ENCODE data around the gene PELI1. TPM values are rescaled to one million over a fixed set of nuclear protein-coding genes. Genes with fewer than 3 reads are reported as not detected.

The PELI1 gene
- total RNA-seq, 1 experiment from 2014 or later: 61.0 TPM

GRCh38 chr2:64179582-64180321 is 35.5 kb upstream of the PELI1 start:
- no peaks in the 10 kb centered on the region for H3K4me1 ChIP-seq (ENCODE audit: insufficient read depth, low read length)
- no CpG with 5 or more reads among the region's 10 CpGs for whole genome bisulfite sequencing (ENCODE audit: extremely low coverage, insufficient read length, low lambda C conversion rate)
- no peak overlapping the region for H4K5ac ChIP-seq (ENCODE audit: insufficient read length, low read depth, low read length)
- H3K36me3 Mint-ChIP-seq (ENCODE audit: insufficient read depth in 1 of 3, low read depth in 3 of 3): no peaks in the 10 kb centered on the region
- no peaks in the 10 kb centered on the region for H3K9me3 Mint-ChIP-seq
- H3K9me3 ChIP-seq (ENCODE audit: control insufficient read depth, low read depth, low read length): no peaks in the 10 kb centered on the region
- H2BK15ac ChIP-seq (ENCODE audit: low read depth, low read length): no peak overlapping the region
- no peak overlapping the region for H3K4me2 ChIP-seq (ENCODE audit: insufficient read depth, insufficient read length, low read length)
- no peak overlapping the region for H2AFZ ChIP-seq (ENCODE audit: low read length)
- no peaks in the 10 kb centered on the region for H3K79me2 ChIP-seq (ENCODE audit: insufficient read depth, low read length)
- no peak for DNase-seq
- no peaks in the 10 kb centered on the region for H3K27me3 ChIP-seq (ENCODE audit: insufficient read depth, low read length)
- H3K23me2 ChIP-seq (ENCODE audit: insufficient read length, low read depth, low read length, poor library complexity, severe bottlenecking): no peaks in the 10 kb centered on the region
- no peak overlapping the region for H3K23ac ChIP-seq (ENCODE audit: insufficient read length, low read depth, low read length)
- H4K20me1 ChIP-seq (ENCODE audit: control insufficient read depth, insufficient read depth, insufficient read length): no peaks in the 10 kb centered on the region
- no peak overlapping the region for H3K4ac ChIP-seq (ENCODE audit: low read depth, low read length)
- TF ChIP-seq, protein P1, sequence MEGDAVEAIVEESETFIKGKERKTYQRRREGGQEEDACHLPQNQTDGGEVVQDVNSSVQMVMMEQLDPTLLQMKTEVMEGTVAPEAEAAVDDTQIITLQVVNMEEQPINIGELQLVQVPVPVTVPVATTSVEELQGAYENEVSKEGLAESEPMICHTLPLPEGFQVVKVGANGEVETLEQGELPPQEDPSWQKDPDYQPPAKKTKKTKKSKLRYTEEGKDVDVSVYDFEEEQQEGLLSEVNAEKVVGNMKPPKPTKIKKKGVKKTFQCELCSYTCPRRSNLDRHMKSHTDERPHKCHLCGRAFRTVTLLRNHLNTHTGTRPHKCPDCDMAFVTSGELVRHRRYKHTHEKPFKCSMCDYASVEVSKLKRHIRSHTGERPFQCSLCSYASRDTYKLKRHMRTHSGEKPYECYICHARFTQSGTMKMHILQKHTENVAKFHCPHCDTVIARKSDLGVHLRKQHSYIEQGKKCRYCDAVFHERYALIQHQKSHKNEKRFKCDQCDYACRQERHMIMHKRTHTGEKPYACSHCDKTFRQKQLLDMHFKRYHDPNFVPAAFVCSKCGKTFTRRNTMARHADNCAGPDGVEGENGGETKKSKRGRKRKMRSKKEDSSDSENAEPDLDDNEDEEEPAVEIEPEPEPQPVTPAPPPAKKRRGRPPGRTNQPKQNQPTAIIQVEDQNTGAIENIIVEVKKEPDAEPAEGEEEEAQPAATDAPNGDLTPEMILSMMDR (conservative IDR thresholded peaks at IDR 0.05): no peak
- H3K27ac ChIP-seq (ENCODE audit: insufficient read length, low read depth, low read length): no peak overlapping the region
- no peak overlapping the region for H2BK12ac ChIP-seq (ENCODE audit: insufficient read length, low read depth, low read length)
- H3K14ac ChIP-seq (ENCODE audit: insufficient read depth, low read length): no peak overlapping the region
- H3K9ac ChIP-seq (ENCODE audit: extremely low read depth, insufficient read length, low read length): no peak overlapping the region
- no peak overlapping the region for H4K91ac ChIP-seq (ENCODE audit: insufficient read length, low read depth, low read length)
- H2AK5ac ChIP-seq (ENCODE audit: insufficient read length, low read length): no peak overlapping the region
- no peaks in the 10 kb centered on the region for H3K27me3 Mint-ChIP-seq (ENCODE audit: low read depth)
- H3T11ph ChIP-seq (ENCODE audit: low read length): no peak overlapping the region
- H3K18ac ChIP-seq (ENCODE audit: insufficient read length, low read depth, low read length): no peak overlapping the region
- no peak overlapping the region for H3K27ac Mint-ChIP-seq
- H3K79me1 ChIP-seq (ENCODE audit: insufficient read depth, low read depth, low read length, poor library complexity, severe bottlenecking): no peaks in the 10 kb centered on the region
- no peak overlapping the region for H3K56ac ChIP-seq (ENCODE audit: insufficient read length, low read depth, low read length)
- no peak overlapping the region for H4K8ac ChIP-seq (replicated peaks; ENCODE audit: insufficient read length, low read depth, low read length)
- H2BK20ac ChIP-seq (ENCODE audit: low read depth, low read length, poor library complexity, severe bottlenecking): no peak overlapping the region
- H2BK5ac ChIP-seq (ENCODE audit: insufficient read length, low read length): no peak overlapping the region
- H2BK120ac ChIP-seq (ENCODE audit: low read depth, low read length, poor library complexity, severe bottlenecking): no peak overlapping the region
- H3K4me3 Mint-ChIP-seq: no peak overlapping the region
- H3K4me1 Mint-ChIP-seq: peaks cover 9 to 11% of the 10 kb centered on the region in 2 experiments

Measured in H9 (cell line).